Subcutaneous adipose tissue (tissue), 4 donors: Measurements from ENCODE around the gene TWSG1. TPM values are rescaled to one million over a fixed set of nuclear protein-coding genes. Genes with fewer than 3 reads are reported as not detected.

Experiments used
- CTCF ChIP-seq: fragments of 450-650 bp; IDR thresholded peaks from one replicate; pipeline ENCODE4 v1.5.1; 2016; ENCODE audit warnings: low read depth, mild to moderate bottlenecking, control low read depth, antibody characterized with exemption, moderate library complexity
- total RNA-seq, 4 donors: library from RNA; depleted of rRNA; stranded (reverse); fragments of >200 nt; gene quantifications; one replicate each; pipeline ENCODE4 v1.1.0, GENCODE V29; 2016

The TWSG1 gene
- total RNA-seq, 4 donors from 2014 or later: 13.6 to 45.2 (median 38.2) TPM

- TF ChIP-seq CTCF: no peak
Observed at GRCh38 chr18:9296233-9297006, 38.2 kb upstream of the TWSG1 start.

- TF ChIP-seq CTCF: no peak
Observed at GRCh38 chr18:9297007-9297393, 37.6 kb upstream of the TWSG1 start.

- TF ChIP-seq CTCF: no peak
Observed at GRCh38 chr18:9304388-9305070, 30.0 kb upstream of the TWSG1 start.

- TF ChIP-seq CTCF: no peak
Observed at GRCh38 chr18:9319333-9319732, 15.2 kb upstream of the TWSG1 start.

- no peak for TF ChIP-seq CTCF
Observed at GRCh38 chr18:9321017-9321452, 13.5 kb upstream of the TWSG1 start.

- TF ChIP-seq CTCF: no peak
Observed at GRCh38 chr18:9321736-9322135, 12.8 kb upstream of the TWSG1 start.

GRCh38 chr18:9322744-9323143 is 11.8 kb upstream of the TWSG1 start:
- no peak for TF ChIP-seq CTCF
